ENCODE measurements around the gene TRIM66.

DNA sequence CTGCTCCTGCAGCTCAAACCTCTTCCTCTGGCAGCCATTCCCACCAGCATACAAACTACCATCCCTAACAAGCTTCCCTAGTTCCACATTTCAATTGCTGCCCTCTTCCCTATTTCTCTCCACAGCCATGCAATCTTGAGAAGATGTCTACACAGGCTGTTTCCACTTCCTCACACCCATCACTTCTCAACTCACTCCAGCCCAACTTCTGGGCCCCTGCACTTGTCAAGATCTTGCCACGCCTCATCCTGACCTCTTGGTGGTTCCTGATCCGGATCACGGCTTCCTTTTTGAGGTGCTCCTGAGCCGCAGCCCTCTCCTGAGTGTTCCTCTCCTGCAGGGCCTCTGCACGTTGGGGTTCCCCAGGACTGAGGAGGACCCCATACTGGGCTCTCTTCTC is 22.7 kb upstream of the TRIM66 start:
- TF ChIP-seq, protein P1, sequence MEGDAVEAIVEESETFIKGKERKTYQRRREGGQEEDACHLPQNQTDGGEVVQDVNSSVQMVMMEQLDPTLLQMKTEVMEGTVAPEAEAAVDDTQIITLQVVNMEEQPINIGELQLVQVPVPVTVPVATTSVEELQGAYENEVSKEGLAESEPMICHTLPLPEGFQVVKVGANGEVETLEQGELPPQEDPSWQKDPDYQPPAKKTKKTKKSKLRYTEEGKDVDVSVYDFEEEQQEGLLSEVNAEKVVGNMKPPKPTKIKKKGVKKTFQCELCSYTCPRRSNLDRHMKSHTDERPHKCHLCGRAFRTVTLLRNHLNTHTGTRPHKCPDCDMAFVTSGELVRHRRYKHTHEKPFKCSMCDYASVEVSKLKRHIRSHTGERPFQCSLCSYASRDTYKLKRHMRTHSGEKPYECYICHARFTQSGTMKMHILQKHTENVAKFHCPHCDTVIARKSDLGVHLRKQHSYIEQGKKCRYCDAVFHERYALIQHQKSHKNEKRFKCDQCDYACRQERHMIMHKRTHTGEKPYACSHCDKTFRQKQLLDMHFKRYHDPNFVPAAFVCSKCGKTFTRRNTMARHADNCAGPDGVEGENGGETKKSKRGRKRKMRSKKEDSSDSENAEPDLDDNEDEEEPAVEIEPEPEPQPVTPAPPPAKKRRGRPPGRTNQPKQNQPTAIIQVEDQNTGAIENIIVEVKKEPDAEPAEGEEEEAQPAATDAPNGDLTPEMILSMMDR (IDR thresholded peaks at IDR 0.05; ENCODE audit: insufficient read depth, low read length) = no peak
- no peak for TF ChIP-seq POLR2AphosphoS5 (IDR thresholded peaks at IDR 0.05; ENCODE audit: low read depth)

Data from HL-60 (cell line).